DLD1 (cell line): ENCODE data around the gene CLVS2.

Experiments
- in situ Hi-C: cut with HindIII; loops from 2 replicates; pipeline ENCODE4 v1.10.0; 2017; ENCODE audit warnings: low sequenced_read_pairs

CLVS2 gene

GRCh38 chr6:123022975-123023374, 26.9 kb downstream of the CLVS2 start:
- in situ Hi-C loops: no loop called here

DNA sequence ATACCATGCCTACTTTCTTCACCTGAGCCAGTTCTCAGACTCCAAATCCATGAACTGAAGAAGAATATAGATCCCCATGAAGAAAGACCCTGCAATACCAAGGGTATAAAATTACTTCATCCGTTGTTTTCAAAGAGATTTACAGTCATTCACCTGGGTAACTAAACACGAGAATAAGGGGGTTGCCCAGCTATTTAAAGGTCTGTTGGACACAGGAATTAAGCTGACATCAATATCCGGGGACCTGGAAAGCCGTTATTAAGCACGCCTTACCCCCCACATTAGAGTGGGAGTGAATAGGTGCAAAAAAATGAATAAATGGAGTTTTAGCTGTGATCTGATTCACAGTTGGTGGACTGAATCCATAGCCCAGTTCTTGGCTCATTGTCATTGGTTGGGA, 28.9 kb downstream of the CLVS2 start:
- in situ Hi-C loops: no loop called here

- in situ Hi-C loops: no loop called here
Measured at GRCh38 chr6:123027408-123027807, 31.4 kb downstream of the CLVS2 start.

GRCh38 chr6:123028263-123028662, 32.2 kb downstream of the CLVS2 start:
- in situ Hi-C loops: no loop called here

- in situ Hi-C loops: no loop called here
Measured at GRCh38 chr6:123030282-123030681, 34.2 kb downstream of the CLVS2 start.

GRCh38 chr6:123036648-123037047, 40.6 kb downstream of the CLVS2 start:
- in situ Hi-C loops: no loop called here

DNA sequence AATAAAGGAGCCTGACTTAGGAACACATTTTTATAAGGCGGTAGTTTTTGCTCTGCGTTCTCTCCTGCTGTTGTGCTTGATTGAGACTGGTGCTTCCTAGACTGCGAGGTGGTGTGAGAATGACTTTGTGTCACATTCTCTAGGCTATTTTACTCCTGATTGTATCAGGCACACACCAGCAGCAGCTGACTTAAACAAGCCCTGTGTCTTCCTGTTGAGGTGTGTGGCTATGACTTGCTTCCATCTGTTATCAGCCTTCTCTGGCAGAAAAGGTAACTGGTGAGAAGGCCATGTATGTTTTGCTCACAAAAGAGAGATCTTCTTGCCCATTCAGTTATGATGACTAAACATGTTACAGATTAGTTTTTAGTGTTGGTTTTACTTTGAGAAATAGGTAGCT, 43.4 kb downstream of the CLVS2 start:
- in situ Hi-C loops: no loop called here

- in situ Hi-C loops: no loop called here
Measured at GRCh38 chr6:123042401-123042800, 46.4 kb downstream of the CLVS2 start.

DNA sequence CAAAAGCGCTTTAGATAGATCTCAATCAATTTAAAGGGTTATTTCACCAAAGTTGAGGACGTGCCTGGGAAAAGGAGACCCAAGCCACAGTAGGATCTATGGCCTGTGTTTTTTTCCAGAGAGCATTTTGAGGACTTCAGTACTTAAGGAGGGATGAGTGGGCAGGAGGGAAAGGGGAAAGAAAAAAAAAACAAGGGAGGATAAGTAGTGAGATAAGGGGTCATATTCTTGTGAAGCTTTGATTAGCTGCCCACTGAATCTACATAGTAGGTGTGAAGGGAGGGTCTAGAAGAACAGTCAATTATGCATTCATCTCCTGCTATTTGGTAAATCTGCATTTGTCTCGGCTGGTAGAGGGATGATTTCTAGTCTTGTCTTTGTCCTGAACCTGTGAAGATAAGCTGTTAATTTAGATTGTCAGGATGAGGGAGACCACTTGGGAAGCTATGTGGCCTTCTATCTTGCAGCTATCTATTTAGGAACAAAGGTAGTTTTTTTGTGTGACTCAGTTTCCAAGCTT, 48.4 kb downstream of the CLVS2 start:
- in situ Hi-C loops: no loop called here

DNA sequence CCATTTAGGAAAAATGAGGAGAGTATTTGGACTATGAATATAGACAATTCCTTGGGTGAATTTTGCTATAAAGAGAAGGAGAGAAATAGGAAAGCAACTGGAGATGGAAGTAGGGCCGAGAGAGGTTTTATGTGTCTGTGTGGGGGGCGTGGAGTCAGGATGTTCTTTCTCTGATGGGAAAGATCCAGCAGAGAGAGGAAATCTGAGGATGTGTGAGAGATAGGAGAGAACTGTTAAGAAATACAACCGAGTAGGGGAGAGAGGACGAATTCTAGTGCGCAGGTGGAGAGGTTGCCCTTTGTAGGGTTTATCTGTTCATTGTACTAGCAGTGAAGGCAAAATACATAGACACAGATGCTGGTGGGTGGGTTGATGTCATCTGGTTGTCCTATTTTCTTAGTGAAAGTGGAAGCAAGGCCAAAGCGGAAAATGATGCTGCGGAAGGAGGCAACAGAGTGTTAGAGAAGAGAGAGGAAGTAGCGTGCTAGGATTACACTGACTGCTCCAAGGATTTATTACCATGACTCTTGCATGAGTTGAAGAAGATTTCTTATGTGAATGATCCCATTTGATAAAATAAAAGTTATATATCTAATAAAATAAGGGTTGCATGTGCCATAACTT, 57.7 kb downstream of the CLVS2 start:
- in situ Hi-C loops: no loop called here

DNA sequence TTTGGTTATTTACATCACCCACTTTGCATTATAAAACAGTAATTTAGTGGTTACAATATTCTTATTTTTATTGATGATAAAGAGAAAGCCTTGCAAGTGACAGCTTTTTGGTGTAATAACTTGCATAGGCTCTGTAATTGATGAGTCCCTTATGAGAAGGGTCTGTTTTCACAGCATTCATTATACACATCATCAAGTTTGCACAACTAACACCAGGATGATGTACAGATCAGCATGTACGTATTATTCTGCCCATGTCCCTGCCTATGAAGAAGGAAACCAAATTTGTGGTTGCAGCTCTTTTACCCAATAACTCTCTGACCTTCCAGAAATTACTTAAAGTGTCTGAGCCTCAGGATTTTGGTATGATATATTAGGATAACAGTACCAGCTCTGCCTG, 59.2 kb downstream of the CLVS2 start:
- in situ Hi-C loops: no loop called here

DNA sequence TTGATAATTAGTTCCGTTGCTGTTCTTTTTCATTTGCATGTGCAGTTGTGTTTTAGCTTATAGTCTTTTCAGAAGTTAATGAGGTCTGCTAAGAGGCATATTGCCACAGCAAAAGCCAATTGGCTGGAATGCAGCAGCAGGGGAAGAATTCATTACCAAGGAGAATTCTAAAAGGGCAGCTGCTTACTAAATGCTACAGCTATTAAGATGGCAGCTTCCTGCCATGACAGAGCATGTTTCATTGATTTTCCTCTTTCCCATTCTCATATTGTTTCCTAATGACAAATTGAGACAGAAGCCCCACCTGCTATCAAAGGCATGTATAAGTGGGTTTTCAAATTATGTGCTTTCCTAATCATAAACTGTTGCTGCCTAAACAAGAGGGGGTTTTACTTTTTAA, 66.6 kb downstream of the CLVS2 start:
- in situ Hi-C loops: no loop called here

DNA sequence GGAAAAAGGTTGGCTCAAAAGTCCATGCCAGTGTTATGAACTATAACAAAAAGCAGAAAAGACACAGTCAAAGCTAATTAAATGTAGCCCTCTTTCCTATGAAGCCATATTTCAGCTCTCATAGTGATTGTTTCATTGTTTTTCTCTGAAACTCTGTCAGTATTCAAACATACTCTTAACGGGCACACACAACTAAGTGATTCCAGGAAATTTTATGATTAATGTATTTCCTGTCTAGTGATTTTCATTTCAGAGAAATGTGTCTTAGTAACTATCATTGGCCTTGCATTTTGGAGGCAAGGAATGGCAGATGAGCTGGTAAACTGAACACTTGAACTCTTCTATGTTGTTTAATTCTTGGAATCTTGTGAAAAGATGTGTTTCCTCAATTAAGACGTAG, 68.0 kb downstream of the CLVS2 start:
- in situ Hi-C loops: no loop called here

DNA sequence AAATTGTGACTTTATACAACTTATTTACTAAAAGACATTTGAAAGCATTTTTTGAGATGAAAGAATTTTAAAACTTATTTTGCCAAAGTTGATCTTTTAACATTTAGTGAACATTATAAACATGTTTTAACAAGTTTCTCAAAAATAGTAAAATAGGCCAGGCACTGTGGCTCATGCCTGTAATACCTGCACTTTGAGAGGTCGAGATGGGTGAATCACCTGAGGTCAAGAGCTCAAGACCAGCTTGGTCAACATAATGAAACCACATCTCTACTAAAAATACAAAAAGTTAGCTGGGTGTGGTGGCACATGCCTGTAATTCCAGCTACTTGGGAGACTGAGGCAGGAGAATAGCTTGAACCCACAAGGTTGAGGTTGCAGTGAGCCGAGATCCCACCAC, 78.6 kb downstream of the CLVS2 start:
- in situ Hi-C loops: no loop called here

DNA sequence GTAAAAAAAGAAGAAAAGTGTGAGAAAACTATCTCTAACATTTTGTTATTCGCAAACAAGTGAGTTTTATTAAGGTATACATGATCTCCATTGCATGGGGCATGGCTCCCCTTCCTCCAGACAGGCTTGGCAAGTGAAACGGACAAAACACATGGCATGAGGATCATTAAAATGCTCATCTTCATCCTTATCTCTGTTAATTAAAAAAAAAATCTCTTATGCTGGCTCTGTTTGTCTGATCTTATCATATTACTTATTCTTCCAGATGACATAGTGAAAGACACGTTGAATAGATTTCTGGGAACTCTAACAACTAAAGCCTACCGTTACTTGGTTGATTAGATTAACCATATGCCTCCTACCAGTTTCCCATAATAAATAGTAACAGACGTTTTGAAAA, 89.4 kb downstream of the CLVS2 start:
- in situ Hi-C loops: no loop called here

GRCh38 chr6:123089226-123089625, 93.2 kb downstream of the CLVS2 start:
- in situ Hi-C loops: no loop called here

GRCh38 chr6:123091091-123091895, 95.3 kb downstream of the CLVS2 start:
- in situ Hi-C loops: no loop called here

DNA sequence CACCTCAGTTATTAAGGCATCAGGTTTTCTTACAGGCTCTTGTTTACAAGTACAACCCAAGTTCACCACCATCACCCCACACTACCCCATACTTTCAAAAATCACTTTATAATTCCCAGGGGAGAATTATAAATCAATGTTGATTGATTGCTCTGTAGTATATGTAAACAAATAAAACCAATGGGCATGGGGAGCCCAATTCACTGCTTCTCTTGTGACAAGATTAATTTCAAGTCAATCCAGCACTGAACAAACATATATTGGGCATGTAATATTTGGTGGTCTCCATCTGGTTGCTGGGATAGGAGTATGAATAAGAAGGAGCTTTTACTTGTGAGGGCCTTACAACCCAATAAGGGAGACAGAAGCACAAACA, 95.8 kb downstream of the CLVS2 start:
- in situ Hi-C loops: no loop called here

DNA sequence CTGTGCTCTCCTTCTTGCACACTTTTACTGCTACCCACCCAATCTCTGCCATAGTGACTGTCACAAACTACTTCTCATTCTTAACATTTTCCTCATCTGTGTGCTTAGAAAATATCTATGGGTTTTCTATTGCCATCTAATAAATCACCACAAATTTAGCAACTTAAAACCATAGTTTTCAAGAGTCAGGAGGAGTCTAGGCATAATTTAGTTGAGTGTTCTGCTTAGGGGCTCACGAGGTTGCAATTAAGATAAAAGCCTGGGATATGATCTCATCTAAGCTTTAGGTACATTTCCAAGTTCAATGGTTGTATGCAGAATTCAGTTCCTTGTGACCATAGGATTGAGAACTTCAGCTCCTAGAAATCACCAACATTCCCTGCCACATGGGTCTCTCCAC, 98.8 kb downstream of the CLVS2 start:
- in situ Hi-C loops: no loop called here

DNA sequence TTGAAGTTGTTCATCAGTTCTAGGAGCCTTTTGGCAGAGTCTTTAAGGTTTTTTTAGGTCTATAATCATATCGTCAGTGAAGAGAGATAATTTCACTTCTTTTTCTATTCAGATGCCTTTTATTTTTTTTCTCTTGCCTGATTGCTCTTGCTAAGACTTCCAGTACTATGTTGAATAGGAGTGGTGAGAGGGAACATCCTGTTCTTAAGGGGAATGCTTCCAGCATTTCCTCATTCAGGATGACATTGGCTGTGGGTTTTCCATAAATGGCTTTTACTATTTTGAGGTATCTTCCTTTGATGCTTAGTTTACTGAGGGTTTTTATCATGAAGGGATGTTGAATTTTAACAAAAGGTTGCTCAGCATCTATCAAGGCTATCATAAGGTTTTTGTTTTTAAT, 109.5 kb downstream of the CLVS2 start:
- in situ Hi-C loops: no loop called here

DNA sequence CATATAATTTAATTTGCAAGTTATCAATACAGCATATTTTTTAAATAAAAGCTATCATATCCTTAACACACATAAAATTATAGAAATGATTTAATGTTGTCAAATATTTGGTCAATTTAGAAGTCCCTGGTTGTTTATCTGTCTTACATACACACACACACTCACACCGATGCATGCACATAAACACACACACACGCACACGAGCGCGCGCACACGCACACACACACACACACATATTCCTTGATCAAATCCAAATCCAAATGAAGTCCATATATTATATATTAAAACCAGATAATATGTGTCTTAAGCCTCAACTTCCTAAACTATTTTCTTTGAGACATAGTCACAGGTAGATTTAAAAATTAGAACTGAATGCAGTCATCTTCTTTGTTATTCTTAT, 120.3 kb downstream of the CLVS2 start:
- in situ Hi-C loops: no loop called here

DNA sequence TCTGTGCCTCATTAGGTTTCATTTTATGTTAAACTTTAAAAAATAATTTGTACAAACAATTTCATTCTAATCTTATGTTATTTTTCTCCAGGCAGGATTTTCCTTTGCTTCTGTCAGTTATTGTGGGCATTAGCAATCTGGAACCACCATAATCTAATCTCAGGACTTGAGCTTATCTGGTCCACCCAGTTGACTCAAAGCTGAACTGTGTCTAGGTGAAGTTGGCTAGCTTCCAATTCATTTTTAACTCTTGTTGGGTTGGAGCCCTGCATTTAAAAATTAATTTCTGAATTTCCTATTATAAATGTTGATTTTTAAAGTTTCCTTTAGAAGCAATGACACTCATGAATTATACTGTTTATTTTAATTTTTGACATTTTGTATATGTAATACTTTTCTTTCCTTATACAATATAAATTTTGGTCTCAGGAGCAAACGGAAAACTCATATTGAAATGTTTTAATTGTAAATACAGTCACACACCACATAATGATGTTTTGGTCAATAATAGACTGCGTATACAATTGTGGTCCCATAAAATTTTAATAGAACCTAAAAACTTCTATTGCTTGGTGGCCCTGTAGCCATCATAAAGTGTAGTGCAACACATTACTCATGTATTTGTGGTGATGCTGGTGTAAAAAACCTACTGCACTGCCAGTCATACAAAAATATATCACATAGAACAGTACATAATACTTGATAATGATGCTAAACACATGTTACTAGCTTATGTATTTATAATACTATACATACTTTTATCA, 121.3 kb downstream of the CLVS2 start:
- in situ Hi-C loops: no loop called here
